NCI-H748 treated with DMSO at 0.1 percent for 48 hours (cell line): Measurements from ENCODE around the gene LBHD1.
"Not testable (repeated sequence)": the region's sequence is repeated elsewhere in the genome, so short reads cannot be mapped to it uniquely, and the experiment has no call there.

ENCODE experiments used
- DNase-seq: peaks from one replicate; lab custom pipeline; 2025; lab: John Stamatoyannopoulos, UW

The LBHD1 gene

DNA sequence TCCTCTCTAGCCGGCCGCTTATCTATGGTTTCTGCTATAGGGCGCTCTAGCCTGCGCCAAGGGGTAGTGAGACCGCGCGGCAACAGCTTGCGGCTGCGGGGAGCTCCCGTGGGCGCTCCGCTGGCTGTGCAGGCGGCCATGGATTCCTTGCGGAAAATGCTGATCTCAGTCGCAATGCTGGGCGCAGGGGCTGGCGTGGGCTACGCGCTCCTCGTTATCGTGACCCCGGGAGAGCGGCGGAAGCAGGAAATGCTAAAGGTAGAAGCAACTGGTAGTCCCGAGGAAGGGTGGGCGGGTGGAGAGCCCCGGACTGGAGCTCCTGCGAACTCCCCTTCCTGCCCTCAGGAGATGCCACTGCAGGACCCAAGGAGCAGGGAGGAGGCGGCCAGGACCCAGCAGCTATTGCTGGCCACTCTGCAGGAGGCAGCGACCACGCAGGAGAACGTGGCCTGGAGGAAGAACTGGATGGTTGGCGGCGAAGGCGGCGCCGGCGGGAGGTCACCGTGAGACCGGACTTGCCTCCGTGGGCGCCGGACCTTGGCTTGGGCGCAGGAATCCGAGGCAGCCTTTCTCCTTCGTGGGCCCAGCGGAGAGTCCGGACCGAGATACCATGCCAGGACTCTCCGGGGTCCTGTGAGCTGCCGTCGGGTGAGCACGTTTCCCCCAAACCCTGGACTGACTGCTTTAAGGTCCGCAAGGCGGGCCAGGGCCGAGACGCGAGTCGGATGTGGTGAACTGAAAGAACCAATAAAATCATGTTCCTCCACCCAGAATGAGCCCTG, at the start of gene LBHD1, which contains the start of gene UQCC3:
Gene LBHD1, minus strand, starts transcription at position 660 of the 782 bp plus-strand sequence. CDS start 2,236 bp downstream, outside the sequence.
Gene UQCC3, plus strand, starts transcription at position 66 of the 782 bp plus-strand sequence. Its CDS starts 73 bp downstream, at position 139.
- DNase-seq = peak; percentile 74

DNA sequence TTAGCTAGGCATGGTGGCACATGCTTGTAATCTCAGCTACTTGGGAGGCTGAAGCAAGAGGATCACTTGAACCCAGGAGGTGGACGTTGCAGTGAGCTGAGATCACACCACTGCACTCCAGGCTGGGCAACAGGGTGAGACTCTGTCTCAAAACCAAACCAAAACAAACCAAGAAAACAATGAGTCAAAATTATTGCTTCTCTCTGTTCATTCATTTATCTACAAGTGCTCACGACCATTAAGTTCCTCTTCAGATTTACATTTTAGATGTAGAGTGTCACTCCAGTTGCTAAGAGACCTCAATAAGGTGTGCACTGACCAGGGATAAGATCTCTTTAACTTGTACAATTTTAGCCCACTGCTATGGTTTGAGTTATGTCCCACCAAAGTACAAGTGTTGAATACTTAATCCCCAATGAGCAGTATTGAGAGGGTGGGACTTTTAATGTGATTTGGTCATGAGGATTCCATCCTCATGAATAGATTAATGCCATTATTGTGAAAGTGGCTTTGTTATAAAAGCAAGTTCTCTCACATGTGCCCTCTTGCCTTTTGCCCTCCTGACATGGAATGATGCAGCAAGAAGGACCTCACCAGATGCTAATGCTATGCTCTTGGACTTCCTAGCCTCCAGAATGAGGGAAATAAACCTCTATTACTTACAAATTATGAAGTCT, 47.4 kb upstream of the LBHD1 start:
- no peak for DNase-seq

DNA sequence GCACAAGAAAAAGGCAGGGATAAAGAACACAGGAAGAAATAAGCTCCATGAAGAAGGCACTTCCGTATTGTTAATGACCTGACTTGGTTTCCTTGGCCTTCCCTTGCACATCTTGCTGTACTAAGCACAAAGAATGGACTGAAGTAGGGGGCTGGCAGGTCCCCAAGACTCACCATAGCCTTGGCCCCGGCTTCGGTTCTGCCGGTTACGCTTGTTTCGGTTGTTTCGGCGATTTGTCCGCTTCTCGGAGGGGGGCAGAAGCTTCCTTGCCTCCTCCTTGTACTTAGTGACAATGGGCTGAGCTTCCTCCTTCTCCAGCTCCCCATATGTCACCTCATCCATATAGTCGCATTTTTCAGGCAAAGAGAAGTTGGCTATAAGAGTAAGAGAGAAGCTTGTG, 44.7 kb upstream of the LBHD1 start:
- no peak for DNase-seq

DNA sequence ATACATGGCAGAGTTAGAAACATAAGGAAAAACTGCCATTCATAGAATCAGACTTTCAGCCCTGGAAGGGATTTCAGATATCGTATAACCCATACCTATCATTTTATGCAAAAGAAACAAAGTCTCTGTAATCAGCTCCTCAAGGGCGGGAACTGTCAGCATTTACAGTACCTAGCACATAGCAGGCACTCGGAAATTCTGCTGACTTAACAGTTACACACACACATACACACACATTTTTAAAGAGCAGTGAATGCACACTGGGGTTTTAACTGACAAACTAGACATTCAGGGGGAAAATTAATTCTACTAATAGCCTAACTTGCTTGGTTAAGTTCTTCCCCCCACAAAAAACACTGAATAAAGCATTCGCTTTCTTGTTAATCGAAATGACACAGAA, 44.1 kb upstream of the LBHD1 start:
- no peak for DNase-seq

DNA sequence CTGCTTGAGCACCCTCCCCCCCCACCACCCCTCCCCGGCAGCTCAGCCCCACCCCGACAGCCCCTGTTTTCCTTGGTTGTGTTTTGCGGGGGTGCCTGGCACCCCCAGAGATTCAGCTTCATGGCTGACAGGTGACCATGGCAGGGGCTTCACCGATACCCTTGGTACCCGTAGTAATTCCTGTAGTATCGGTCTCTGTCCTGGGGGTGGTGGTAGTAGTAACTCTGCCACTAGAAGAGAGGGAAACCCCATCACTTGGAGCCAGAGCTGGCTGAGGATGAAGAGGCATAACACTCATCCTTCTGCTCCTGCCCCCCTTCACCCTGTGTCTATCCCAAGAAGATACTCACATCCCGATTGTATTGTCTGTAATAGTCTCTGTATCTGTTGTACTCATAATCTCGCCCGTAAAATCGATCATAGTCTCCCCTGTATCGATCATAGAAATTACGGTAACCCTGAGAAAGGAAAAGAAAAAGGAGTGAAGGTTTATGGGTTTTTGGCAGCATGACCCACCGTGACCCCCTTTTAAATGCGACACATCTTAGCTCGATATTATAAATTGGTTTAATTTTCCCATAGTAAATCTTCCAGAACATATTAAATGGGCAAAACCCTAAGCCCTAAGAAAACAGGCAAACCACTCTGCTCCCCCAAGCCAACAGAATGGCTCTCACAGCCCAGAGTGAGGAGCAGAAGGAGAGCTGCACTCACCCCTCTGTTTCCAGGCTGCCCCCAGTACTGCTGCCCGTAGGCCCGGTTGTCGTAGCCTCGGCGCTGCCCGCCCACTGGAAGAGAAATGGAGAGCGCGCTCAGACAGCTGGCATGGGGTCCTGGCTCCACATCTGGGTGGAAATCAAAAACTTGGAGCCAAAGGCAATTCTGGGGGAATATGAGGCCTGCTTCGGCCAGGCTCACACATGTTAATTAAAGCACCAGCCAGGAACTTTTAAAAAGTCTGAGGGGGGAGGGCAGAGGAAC, 43.4 kb upstream of the LBHD1 start:
- DNase-seq = no peak

DNA sequence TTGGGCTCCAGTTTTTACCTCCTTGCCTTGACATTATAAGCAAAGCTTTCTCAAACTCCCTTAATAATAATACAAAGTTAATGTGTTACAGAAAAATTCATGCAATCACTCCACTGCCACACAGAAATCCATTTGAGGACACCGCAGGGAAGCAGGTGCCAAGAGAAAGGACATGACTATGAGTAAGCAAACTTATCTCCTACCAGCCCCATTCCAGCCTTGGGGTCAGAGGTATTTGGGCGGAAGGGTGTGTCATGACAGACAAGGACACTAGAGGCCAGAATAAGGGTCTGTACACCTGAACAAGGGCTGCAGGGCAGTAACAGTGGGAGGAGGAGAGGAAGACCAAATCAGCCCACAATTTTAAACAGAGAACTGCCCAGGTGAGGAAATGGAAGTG, 41.3 kb upstream of the LBHD1 start:
- DNase-seq = no peak

DNA sequence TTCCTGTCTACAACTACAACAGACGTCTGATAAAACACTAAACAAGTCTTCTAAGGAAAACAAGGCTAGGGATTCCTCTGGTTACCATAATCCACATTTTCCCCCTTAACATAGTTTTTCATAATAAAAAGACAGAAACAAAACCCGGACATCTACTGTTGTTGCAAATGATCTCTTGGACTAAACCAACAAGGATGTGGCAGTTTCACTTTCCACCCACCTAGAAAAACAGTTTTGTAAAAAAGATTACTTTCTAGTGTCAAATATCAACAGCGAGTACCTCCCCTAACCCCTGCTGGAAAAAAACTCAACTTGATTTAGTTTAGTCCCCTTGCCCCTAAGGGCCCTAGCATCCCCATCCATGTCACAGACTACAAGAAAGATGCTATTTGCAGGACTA, 40.8 kb upstream of the LBHD1 start:
- no peak for DNase-seq

DNA sequence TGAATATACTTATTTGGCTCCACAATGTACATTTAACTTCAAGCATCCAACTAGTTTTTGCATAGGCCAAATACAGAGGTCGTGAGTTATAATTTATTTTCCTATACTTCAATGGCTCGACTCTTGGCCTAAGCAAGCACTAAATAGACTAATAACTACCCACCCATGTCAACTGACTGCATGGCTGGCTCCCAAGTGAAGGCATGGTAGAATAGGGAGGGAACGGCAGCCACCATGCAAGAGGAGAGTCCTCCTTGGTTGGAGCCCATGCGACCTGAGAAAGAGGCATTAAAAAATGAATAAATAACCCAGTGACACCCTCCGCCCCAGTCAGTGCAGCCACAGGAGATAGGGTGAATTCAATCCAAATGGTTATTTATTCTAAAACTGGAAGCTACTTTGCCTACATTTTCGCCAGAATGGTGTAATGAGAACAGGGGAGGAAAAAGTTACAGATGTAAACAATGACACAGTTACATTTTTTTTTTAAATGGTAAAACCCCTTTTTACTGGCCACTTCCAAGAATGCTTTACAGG, 40.3 kb upstream of the LBHD1 start:
- DNase-seq = no peak

DNA sequence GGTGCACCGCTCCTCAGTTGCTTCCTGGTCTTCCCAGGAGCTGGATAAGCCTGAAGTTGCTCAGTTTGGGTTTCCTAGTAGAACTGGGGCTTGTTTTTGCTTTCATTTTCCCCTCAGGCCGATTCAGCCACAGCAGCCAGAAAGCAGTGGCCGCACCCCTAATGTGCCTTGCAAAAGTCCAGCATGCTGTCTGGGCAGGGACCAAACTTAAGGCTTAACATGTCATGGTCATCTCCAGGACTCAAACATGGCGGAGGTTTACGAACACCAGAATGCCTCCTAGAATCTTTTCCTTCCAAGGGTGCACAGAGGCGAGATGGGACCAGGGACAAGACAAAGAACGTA, 37.9 kb upstream of the LBHD1 start:
- no peak for DNase-seq

DNA sequence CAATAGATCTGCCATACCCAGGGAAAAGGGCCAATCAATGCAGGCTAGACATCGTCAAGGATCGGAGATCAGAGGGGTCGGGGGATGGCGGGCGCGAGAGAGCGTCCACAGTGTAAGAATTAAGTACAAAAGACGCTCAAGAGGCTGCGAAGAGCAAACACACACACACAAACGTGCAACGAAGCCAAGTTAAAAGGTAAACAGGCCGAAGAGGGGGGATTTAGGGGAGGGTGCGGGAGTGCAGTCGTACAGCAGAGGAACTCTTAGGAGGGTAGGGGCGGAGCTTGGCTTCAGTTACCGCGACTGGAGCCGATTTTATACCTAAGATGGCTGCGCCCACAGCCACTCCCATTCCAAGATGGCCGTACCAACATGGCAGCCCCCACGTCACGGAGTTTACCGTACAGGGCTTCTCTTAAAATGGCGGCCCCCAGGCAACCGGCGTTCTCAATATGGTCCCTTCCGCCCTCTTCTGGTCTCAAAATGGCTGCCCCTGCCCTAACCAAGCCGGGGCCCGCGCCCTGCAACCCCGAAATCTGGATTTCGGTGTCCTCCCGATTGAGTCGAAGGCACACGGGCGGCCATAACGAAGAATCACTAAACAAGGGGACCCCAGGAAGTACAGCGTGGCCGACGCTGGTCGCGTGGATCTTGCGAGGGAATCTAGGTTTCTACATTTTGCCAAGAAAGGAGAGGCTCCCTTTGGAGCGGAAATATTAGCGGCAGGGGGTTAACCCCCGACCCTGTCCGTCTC, 37.4 kb upstream of the LBHD1 start:
- peak; percentile 97 for DNase-seq

DNA sequence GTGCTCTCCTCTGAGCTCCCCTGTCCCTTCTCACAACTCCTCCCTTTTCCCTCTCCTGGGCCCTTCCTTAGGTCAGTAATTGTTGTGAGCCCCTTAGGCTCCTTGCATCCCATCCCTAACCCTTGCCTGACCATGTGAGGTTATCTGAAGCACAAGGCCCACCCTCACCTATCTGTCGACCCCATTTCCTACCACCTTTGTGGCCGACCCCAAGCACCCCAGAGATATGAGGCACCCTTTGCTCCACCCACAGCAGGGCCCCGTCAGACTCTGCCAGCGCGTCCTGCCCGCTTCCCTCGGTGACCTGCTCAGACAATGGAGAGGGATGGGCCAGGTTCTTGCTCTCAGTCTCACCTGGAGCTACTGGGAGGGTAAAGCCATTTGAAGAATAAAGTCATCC, 36.7 kb upstream of the LBHD1 start:
- peak; percentile 52 for DNase-seq

DNA sequence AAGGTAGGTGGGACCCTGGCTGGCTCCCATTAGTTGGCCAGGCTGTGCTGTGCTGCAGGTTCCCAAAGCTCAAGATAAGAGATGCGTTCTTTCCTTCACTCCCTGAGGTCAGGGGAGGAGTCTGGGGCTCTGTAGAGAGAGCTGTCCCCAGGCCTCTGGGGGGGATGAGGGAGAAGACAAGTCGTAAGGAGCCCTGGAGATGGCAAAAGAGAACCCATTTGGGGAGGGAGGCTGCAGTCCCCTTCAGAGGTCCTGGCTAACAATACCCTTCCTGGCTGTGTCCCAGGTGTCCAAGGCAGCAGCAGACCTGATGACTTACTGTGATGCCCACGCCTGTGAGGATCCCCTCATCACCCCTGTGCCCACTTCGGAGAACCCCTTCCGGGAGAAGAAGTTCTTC, 36.3 kb upstream of the LBHD1 start:
- DNase-seq = no peak

DNA sequence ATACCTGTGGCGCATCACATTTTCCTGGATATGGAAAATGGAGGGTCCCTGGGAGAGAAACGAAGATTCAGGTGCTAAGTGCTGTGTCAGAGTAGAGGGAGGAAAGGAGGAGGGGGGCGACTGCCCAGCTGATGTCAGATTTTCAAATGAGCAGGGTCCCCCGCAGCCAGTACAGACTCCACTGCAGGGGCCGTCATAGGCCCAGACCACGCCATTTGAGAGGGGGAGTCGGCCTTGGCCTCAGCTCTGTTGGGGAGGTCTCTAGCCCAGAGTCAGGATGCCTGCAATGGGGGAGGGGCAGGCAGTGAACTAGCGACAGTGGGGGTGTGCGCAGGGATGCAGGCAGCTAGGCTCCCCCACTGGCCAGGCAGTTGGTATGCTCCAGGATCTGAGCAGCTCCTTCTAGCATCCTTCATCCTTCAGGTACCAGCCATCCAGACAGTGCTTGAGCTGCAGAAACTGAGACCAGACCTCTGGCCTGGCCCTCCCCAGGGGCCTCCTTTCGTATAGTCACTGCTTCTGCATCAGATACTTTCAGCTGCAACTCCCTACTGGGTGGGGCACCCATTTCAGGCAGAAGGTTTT, 35.3 kb upstream of the LBHD1 start, which contains the start of the genes BSCL2 and GNG3:
Gene BSCL2, minus strand, starts transcription at position 148 of the 585 bp plus-strand sequence. CDS start 229 bp downstream, outside the sequence.
Gene GNG3, plus strand, starts transcription at position 400 of the 585 bp plus-strand sequence. CDS start 620 bp downstream, outside the sequence.
- DNase-seq = no peak

DNA sequence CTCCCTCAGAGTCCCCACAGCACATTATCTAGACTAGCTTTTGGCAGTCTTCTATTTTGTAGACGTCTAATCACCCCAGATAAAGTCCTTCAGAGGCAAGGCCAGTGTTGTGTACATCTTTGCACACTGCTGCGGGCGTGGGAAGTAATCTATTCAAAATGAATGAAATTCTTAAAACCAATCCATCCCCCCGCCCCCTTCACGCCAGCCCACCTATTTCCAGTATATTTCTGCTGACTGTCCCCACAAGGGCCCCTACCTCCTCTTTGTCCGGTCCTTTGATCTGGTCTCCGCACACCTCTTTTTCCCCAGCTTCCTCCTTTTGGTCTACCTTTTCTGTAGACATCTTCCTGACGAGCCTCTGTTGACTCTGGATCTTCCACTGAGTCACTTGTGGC, 34.8 kb upstream of the LBHD1 start:
- no peak for DNase-seq

DNA sequence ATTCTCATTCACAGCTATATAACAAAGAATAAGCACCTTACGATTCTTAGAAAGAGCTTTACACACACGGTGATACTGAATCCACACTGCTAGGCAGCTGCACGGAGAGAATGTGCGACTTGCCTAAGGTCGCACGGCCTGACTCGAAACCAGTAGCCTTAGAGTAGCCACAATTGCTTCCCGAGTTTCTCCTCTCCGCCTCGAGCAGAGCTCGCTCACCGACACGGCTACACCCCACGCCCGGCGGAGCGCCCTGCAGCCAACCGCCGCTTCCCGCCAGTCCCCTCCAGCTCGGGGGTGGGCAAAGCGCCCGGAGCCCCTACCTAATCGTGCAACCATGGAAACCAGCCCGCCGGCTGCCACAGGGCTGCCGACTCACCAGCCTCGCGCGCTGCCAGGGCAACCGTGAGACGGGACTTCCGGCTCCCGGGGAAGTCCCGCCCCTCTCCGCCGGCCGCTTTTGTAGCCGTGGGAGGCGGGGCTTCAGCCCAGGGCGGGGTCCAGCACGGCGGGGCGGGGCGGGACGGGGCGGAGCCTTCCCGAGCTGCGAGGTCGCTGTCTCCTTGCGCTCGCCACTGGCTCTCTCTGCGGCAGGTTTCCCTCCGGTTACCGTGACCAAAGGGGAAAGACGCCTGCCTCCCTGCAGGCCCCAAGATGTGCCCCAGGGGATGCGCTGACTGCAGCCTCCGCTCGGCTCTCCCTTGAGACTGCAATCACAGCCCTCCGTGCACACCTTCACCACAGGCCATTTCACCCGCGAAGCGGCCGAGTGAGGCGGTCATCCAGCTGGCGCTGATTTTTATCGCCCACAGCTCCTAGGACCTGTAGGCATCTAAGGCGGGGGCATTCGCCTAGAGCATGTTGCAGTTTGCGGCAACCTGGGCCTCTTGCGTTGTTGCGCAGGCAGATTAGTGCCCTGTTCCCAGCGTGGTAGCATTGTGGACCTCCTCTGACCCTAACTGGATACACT, 34.1 kb upstream of the LBHD1 start:
- peak; percentile 89 for DNase-seq

DNA sequence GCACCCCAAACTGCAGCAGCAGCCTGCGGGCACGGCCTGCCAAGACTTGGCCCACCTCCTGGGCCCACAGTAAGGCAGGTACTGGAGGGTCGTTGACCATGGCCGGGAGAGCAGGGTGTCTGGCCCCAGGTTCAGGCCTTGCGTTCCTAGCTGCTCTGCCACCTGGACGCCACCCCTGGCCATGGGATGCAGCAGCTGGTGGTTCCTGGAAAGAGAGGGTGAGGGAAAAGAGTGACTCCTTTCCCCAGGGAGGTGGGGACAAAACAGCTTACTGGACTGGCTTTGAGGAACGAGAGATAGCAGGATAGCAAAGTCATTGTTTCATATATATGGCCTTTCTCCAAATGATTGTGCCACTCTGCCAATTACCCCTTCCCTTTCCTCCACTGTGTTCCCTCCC, 33.3 kb upstream of the LBHD1 start:
- DNase-seq = no peak

DNA sequence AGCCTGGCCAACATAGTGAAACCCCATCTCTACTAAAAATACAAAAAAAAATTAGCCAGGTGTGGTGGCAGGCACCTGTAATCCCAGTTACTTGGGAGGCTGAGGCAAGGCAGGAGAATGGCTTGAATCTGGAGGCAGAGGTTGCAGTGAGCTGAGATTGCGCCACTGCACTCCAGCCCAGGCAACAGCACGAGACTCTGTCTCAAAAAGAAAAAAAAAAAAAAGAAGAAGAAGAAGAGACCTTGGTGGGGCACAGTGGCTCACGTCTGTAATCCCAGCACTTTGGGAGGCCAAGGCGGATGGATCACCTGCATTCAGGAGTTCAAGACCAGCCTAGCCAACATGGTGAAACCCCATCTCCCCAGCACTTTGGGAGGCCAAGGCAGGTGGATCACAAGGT, 31.9 kb upstream of the LBHD1 start:
- not testable (repeated sequence) for DNase-seq

DNA sequence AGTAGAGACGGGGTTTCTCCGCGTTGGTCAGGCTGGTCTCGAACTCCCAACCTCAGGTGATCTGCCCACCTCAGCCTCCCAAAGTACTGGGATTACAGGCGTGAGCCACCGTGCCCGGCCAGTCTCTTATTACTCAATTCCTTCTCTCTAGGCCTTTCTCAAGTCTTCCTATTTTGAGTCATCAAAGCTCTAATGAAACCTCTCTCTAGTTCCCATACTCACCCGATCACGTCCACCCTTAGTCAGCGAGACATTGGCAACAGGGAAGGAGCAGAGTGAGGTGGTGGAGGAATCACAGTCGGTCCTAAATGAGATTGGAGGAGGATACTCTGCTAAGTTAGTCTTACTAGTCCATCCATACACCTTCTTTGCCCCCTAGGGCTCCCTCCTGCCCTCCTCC, 30.2 kb upstream of the LBHD1 start:
- no peak for DNase-seq

DNA sequence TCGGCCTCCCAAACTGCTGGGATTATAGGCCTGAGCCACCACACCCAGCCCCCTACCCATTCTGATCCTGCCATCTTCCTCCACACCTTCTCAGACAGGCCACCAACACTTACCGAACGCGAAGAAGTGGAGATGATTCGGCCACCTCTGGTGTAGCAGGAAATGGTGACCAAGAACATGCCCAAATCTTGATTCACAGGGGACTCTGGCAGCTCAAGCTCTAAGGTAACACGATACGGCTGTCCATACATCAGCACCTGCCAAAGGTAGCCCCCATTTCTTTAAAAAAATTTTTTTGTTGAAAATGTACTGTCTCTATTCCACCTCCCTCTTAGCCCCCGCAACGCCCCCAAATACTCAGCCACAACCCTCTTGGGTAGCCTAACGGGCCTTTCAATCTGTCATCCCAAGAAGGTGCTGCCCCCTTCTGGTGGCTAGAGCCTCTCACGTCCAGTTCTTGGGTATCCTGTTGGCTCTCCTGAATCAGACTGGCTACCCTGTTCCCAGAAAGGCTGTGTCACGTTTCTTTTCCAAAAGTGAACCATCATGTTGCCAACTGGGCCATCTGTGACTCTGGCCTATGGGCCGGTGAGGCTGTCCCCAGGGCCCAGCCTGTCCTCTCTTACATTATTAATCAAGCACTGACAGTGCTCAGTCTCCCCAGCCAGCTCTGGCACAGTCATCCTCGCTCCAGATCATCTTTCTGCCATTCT, 22.5 kb upstream of the LBHD1 start:
- peak; percentile 66 for DNase-seq
